HepG2 (cell line): Measurements from ENCODE around the gene GCN1. TPM values are rescaled to one million over a fixed set of nuclear protein-coding genes. Genes with fewer than 3 reads are reported as not detected.

Source experiments
- MBD4 ChIP-seq: IDR thresholded peaks from 2 replicates; pipeline ENCODE4 v1.6.1; 2012; ENCODE audit warnings: low read length, inconsistent platforms, borderline replicate concordance
- NR2F2 ChIP-seq: IDR thresholded peaks from 2 replicates; pipeline ENCODE4 v1.6.1; 2012; ENCODE audit warnings: low read depth, inconsistent platforms, borderline replicate concordance
- RARA ChIP-seq: IDR thresholded peaks from 2 replicates; pipeline ENCODE4 v1.6.1; 2016; ENCODE audit warnings: missing genetic modification reagents, missing compliant biosample characterization
- THAP9 ChIP-seq: sonication (generic); formaldehyde crosslinking; IDR thresholded peaks from 2 replicates; pipeline ENCODE4; 2020; ENCODE audit warnings: missing genetic modification reagents, mild to moderate bottlenecking, borderline replicate concordance
- ZMYM4 ChIP-seq: sonication (generic); formaldehyde crosslinking; IDR thresholded peaks from 2 replicates; pipeline ENCODE4 v1.8.1; 2023; ENCODE audit warnings: mild to moderate bottlenecking, missing genetic modification reagents
- ZNF180 ChIP-seq: sonication (generic); formaldehyde crosslinking; IDR thresholded peaks from 2 replicates; pipeline ENCODE4 v1.4.0; 2020; ENCODE audit warnings: low read depth, missing genetic modification reagents, borderline replicate concordance
- ZNF768 ChIP-seq: sonication (generic); formaldehyde crosslinking; IDR thresholded peaks from 2 replicates; pipeline ENCODE4 v1.4.0; 2020; ENCODE audit warnings: missing genetic modification reagents
- ZNF850 ChIP-seq: sonication (generic); formaldehyde crosslinking; conservative IDR thresholded peaks from 2 replicates; pipeline ENCODE4 v1.9.0; 2021; ENCODE audit warnings: mild to moderate bottlenecking, missing genetic modification reagents
- polyA plus RNA-seq, 8 experiments: library from polyadenylated mRNA; depleted of rRNA in 3 of 8; stranded (reverse) in 7 of 8; unstranded in 1 of 8; fragments of >200 nt; fragmentation: Illumina TruSeq in 4 of 8; extraction: Trizol in 4 of 8; gene quantifications; 2 replicates each; pipeline versions ENCODE4 v1.2.1 to v1.2.3, GENCODE V29; 2011 to 2016; ENCODE audit warnings: low read depth in 4 of 8, missing spikeins in 1 of 8, mixed read lengths in 1 of 8; ENCODE audit not compliant: insufficient read depth in 1 of 8
- total RNA-seq, 5 experiments: library from RNA; depleted of rRNA; stranded (reverse); fragments of >200 nt; fragmentation: Illumina TruSeq; extraction: Trizol; gene quantifications; 2 replicates each; pipeline ENCODE4 v1.2.3, GENCODE V29; 2016; ENCODE audit warnings: low read depth in 1 of 5
- TF ChIP-seq, protein P1 (sequence below): sonication (generic); formaldehyde crosslinking; IDR thresholded peaks from 2 replicates; pipeline ENCODE4 v1.5.0; 2020; ENCODE audit warnings: mild to moderate bottlenecking, missing genetic modification reagents, moderate library complexity
- TF ChIP-seq, protein P2 (sequence below): sonication (generic); formaldehyde crosslinking; IDR thresholded peaks from 2 replicates; pipeline ENCODE4 v1.4.0; 2020; ENCODE audit warnings: missing genetic modification reagents

Gene GCN1
- total and polyA plus RNA-seq, 2 of the 13 experiments (the other 11 are each of a cell fraction or from before 2014, with no cell fraction given): 58.2 to 83.0 TPM

- TF ChIP-seq, protein P1, sequence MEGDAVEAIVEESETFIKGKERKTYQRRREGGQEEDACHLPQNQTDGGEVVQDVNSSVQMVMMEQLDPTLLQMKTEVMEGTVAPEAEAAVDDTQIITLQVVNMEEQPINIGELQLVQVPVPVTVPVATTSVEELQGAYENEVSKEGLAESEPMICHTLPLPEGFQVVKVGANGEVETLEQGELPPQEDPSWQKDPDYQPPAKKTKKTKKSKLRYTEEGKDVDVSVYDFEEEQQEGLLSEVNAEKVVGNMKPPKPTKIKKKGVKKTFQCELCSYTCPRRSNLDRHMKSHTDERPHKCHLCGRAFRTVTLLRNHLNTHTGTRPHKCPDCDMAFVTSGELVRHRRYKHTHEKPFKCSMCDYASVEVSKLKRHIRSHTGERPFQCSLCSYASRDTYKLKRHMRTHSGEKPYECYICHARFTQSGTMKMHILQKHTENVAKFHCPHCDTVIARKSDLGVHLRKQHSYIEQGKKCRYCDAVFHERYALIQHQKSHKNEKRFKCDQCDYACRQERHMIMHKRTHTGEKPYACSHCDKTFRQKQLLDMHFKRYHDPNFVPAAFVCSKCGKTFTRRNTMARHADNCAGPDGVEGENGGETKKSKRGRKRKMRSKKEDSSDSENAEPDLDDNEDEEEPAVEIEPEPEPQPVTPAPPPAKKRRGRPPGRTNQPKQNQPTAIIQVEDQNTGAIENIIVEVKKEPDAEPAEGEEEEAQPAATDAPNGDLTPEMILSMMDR (CRISPR knock-in tag): no peak; the same call in 1 of the 2 replicates
- peak; percentile 64; the same call in 1 of the 2 replicates for TF ChIP-seq THAP9
- peak; percentile 86 for TF ChIP-seq ZNF768 (CRISPR knock-in tag)
- TF ChIP-seq, protein P2, sequence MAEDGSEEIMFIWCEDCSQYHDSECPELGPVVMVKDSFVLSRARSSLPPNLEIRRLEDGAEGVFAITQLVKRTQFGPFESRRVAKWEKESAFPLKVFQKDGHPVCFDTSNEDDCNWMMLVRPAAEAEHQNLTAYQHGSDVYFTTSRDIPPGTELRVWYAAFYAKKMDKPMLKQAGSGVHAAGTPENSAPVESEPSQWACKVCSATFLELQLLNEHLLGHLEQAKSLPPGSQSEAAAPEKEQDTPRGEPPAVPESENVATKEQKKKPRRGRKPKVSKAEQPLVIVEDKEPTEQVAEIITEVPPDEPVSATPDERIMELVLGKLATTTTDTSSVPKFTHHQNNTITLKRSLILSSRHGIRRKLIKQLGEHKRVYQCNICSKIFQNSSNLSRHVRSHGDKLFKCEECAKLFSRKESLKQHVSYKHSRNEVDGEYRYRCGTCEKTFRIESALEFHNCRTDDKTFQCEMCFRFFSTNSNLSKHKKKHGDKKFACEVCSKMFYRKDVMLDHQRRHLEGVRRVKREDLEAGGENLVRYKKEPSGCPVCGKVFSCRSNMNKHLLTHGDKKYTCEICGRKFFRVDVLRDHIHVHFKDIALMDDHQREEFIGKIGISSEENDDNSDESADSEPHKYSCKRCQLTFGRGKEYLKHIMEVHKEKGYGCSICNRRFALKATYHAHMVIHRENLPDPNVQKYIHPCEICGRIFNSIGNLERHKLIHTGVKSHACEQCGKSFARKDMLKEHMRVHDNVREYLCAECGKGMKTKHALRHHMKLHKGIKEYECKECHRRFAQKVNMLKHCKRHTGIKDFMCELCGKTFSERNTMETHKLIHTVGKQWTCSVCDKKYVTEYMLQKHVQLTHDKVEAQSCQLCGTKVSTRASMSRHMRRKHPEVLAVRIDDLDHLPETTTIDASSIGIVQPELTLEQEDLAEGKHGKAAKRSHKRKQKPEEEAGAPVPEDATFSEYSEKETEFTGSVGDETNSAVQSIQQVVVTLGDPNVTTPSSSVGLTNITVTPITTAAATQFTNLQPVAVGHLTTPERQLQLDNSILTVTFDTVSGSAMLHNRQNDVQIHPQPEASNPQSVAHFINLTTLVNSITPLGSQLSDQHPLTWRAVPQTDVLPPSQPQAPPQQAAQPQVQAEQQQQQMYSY (CRISPR knock-in tag): 0 out of 2 replicates have a peak, but pooled peaks have one; percentile 9
- peak; percentile 31; the same call in 1 of the 2 replicates for TF ChIP-seq NR2F2
- peak; percentile 72 for TF ChIP-seq ZMYM4 (CRISPR knock-in tag)
- TF ChIP-seq ZNF850: no peak
- TF ChIP-seq ZNF180 (CRISPR knock-in tag): no peak
- peak; percentile 80 for TF ChIP-seq RARA (CRISPR knock-in tag)
- TF ChIP-seq MBD4: no peak
Measured at GRCh38 chr12:120194534-120195395, at the start of gene GCN1 (continued).
